Osteoblast (primary cell): ENCODE measurements around the gene SGMS2. TPM values are rescaled to one million over a fixed set of nuclear protein-coding genes. Genes with fewer than 3 reads are reported as not detected.

ENCODE experiments used
- DNase-seq: peaks from one replicate; pipeline ENCODE4 v3.0.0; 2011; ENCODE audit warnings: low spot score, mixed read lengths; ENCODE audit not compliant: insufficient read length; ENCODE audit errors: missing footprints
- H2AFZ ChIP-seq: 2 replicates; pipeline ENCODE4 v1.6.0; 2011; ENCODE audit warnings: mild to moderate bottlenecking, low read length
- H3K27ac ChIP-seq: 2 replicates; pipeline ENCODE4 v1.5.1; 2011; ENCODE audit warnings: mild to moderate bottlenecking, low read depth, low read length, moderate library complexity
- H3K27me3 ChIP-seq: 2 replicates; pipeline ENCODE4 v1.6.0; 2012; ENCODE audit warnings: mild to moderate bottlenecking, control low read depth, inconsistent platforms, low read length, moderate library complexity; ENCODE audit not compliant: insufficient read depth
- H3K36me3 ChIP-seq: 2 replicates; pipeline ENCODE4 v1.5.1; 2011; ENCODE audit warnings: mild to moderate bottlenecking, low read length, control low read depth, moderate library complexity; ENCODE audit not compliant: insufficient read depth
- H3K4me1 ChIP-seq: 2 replicates; pipeline ENCODE4 v1.5.1; 2011; ENCODE audit warnings: mild to moderate bottlenecking, low read length, control low read depth, moderate library complexity; ENCODE audit not compliant: insufficient read depth
- H3K4me2 ChIP-seq: 2 replicates; pipeline ENCODE4 v1.6.0; 2011; ENCODE audit warnings: mild to moderate bottlenecking, low read length; ENCODE audit not compliant: insufficient read depth
- H3K4me3 ChIP-seq: fragments of 200-600 bp; sonication (generic); 3 replicates; pipeline ENCODE4 v1.5.1; 2012; ENCODE audit warnings: mild to moderate bottlenecking, low read length, inconsistent platforms; ENCODE audit not compliant: insufficient read depth
- H3K79me2 ChIP-seq: 2 replicates; pipeline ENCODE4 v1.6.0; 2012; ENCODE audit warnings: mild to moderate bottlenecking, low read length, control low read depth, inconsistent platforms; ENCODE audit not compliant: insufficient read depth
- H3K9me3 ChIP-seq: 2 replicates; pipeline ENCODE4 v1.5.1; 2011; ENCODE audit warnings: low read depth, low read length, control low read depth
- H4K20me1 ChIP-seq: 2 replicates; pipeline ENCODE4 v1.6.0; 2012; ENCODE audit warnings: mild to moderate bottlenecking, low read length, control low read depth; ENCODE audit not compliant: insufficient read depth
- total RNA-seq: library from RNA; depleted of rRNA; stranded (reverse); fragments of >200 nt; gene quantifications from 2 replicates; pipeline ENCODE4 v1.2.3, GENCODE V29; 2012
- TF ChIP-seq, protein P1 (sequence below): IDR thresholded peaks from 2 replicates; pipeline ENCODE4 v1.5.1; 2011; ENCODE audit warnings: mild to moderate bottlenecking, low read depth, low read length, moderate library complexity; ENCODE audit errors: extremely low read depth

SGMS2 gene
- total RNA-seq, 1 donor: 148 TPM

DNA sequence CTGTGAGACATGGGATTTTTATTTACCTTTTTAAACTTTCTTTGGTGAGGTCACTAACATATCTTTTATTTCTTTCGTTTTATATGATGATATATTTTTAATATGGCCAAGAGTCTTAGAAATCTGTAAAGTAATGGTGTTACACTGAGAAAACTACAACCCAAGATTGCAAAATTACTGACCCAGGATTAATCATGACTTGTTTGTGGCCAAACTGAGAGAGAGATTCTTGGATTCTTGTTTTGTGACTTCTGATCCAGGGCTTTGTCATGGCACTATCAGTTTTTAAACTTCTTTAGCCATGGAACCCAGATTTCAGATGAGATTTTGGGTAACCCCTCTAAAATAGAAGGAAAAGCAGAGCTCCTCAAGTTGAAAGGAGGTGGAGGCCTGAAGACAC lies 42.0 kb downstream of the SGMS2 start:
- peak; percentile 8 for DNase-seq
- no peaks in the 10 kb centered on the region for H3K27me3 ChIP-seq
- peaks cover 3% of the 10 kb centered on the region for H3K79me2 ChIP-seq
- H3K4me2 ChIP-seq: no peak overlapping the region
- no peak overlapping the region for H2AFZ ChIP-seq
- no peak overlapping the region for H3K4me3 ChIP-seq
- H3K9me3 ChIP-seq: no peaks in the 10 kb centered on the region
- H3K4me1 ChIP-seq: peaks cover 23% of the 10 kb centered on the region
- H4K20me1 ChIP-seq: peaks cover 7% of the 10 kb centered on the region
- TF ChIP-seq, protein P1, sequence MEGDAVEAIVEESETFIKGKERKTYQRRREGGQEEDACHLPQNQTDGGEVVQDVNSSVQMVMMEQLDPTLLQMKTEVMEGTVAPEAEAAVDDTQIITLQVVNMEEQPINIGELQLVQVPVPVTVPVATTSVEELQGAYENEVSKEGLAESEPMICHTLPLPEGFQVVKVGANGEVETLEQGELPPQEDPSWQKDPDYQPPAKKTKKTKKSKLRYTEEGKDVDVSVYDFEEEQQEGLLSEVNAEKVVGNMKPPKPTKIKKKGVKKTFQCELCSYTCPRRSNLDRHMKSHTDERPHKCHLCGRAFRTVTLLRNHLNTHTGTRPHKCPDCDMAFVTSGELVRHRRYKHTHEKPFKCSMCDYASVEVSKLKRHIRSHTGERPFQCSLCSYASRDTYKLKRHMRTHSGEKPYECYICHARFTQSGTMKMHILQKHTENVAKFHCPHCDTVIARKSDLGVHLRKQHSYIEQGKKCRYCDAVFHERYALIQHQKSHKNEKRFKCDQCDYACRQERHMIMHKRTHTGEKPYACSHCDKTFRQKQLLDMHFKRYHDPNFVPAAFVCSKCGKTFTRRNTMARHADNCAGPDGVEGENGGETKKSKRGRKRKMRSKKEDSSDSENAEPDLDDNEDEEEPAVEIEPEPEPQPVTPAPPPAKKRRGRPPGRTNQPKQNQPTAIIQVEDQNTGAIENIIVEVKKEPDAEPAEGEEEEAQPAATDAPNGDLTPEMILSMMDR: no peak
- H3K27ac ChIP-seq: no peak overlapping the region
- H3K36me3 ChIP-seq: no peaks in the 10 kb centered on the region

DNA sequence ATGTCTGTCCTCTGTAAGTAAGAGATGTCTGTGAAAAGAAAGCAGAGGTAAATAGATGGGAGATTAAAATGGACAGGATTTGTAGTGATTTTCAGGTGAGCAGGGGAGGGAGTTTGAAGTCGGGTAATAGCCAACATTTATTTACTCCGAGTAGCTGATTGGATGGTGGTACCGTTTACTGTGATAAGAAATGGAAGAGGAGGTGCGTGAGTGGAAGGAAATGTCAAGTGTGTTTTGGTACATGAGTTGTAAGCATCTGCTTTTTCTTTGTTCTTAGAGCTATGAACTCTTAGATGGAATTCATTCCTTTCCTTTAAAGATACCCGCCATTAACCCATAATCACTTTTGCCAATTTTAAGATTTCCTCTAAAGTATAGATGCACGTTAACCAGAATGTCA lies 45.5 kb downstream of the SGMS2 start:
- Histone ChIP-seq H3K4me2 (no peak overlapping the region), H3K27ac (no peak overlapping the region), H3K36me3 (no peaks in the 10 kb centered on the region), H3K4me1 (peaks cover 3% of the 10 kb centered on the region), H3K4me3 (no peak overlapping the region), H2AFZ (no peak overlapping the region), H4K20me1 (no peaks in the 10 kb centered on the region), H3K9me3 (no peaks in the 10 kb centered on the region), H3K79me2 (peaks cover 3% of the 10 kb centered on the region), H3K27me3 (no peaks in the 10 kb centered on the region)
- no peak for DNase-seq
- TF ChIP-seq, protein P1: no peak

DNA sequence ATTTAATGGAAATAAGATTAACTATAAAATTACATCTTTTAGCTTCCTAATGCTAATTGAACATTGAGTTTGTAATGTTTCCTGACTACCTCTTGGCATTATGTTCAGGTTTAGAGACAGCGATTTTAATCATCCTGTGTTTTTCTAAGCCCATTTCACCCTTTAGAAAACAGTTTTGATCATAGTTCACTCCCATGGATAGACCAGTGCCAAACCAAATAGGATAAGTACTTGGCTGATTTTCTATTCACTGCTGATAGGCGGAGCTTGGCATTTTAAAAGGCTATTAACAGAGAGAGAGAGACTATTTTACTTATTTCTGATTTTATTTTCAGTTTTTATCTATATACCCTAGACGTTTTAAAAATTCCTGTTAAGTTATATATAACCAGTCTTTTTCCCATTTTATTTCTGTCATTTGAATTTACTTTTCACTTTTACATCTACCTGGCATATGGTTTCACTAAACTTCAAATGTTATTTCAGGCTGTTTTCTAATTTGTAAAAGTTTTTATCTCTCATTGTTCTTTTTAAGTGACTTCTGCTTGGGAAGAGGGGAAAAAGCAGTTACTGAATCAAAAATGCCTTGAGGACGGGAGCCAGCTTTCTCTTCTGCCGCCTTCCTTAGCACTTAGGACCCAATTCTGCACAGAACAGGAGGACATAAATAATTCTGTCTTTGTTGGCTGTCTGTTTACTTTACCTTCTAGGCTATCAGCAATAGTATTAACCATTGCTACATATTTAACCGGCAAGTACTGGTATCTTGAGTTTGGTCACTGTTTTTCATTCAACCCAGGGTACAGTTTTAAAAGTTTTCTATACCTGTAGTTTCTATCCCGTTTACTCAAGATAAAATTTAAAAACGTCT lies 46.4 kb downstream of the SGMS2 start:
- TF ChIP-seq, protein P1: no peak
- Histone ChIP-seq H2AFZ (no peak overlapping the region), H3K36me3 (no peaks in the 10 kb centered on the region), H3K9me3 (no peaks in the 10 kb centered on the region), H3K79me2 (peaks cover 3% of the 10 kb centered on the region), H3K4me1 (peaks cover 3% of the 10 kb centered on the region), H3K4me2 (peak overlapping the region; percentile 13), H3K27ac (no peak overlapping the region), H4K20me1 (no peaks in the 10 kb centered on the region), H3K27me3 (no peaks in the 10 kb centered on the region), H3K4me3 (no peak overlapping the region)
- no peak for DNase-seq

DNA sequence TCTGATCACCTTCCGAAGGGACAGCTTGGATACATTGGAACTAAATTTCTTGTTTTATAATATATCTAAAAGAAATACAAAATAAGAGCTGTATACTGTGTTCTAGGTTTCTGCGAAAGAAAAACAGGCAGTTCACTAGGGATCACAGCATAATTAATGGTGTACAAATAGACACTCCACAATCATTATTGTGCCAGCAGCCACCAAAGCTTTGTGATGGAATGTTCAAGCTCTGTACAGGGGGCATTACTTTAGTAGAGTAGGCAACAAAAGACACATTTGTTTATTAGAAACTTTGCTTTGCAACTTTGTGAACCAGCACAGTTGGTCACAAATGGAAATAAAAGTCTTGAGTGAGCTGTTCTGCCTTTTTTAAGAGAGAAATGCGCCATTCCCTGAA lies 49.3 kb downstream of the SGMS2 start:
- no peak overlapping the region for H3K4me3 ChIP-seq
- no peaks in the 10 kb centered on the region for H3K4me1 ChIP-seq
- DNase-seq: no peak
- H3K9me3 ChIP-seq: no peaks in the 10 kb centered on the region
- H3K27ac ChIP-seq: no peak overlapping the region
- TF ChIP-seq, protein P1: no peak
- no peaks in the 10 kb centered on the region for H3K36me3 ChIP-seq
- H3K79me2 ChIP-seq: no peaks in the 10 kb centered on the region
- H4K20me1 ChIP-seq: no peaks in the 10 kb centered on the region
- no peak overlapping the region for H3K4me2 ChIP-seq
- no peaks in the 10 kb centered on the region for H3K27me3 ChIP-seq
- H2AFZ ChIP-seq: no peak overlapping the region
